ENCODE measurements around the gene MYBPC3.

Gene MYBPC3

DNA sequence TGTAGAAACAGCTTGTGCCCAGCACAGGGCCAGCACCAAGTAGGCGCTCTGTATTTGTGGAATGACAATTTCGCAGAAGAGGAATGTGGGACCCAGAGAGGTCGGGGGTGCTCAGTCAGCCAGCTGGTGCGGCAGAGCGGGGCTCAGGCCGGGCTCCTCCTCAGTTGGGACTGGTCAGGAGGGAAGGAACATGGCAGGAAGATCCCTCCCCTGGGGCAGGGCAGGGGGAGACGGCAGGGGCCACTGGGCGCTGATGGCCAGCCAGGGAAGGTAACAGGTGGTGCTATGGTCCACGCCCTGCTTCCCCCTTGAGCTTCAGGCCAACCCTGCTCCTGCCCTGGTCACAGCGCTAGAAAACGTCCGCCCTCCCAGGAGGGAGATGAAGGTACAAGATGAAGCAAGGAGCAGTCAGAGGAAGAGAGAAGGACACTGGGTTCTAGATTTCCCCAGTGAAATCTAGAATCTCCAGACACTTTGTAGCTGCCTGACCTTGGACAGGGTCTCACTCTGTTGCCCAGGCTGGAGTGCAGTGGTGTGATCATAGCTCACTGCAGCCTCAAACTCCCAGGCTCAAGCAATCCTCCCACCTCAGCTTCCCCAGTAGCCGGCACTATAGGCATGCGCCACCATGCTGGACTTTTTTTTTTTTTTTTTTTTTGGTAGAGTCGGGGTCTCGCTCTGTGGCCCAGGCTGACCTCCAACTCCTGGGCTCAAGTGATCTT lies 39.4 kb upstream of the MYBPC3 start:
- TF ChIP-seq POLR2AphosphoS5 (IDR thresholded peaks at IDR 0.05; ENCODE audit: low read depth, low read length) (no peak), SIN3A (IDR thresholded peaks at IDR 0.05; ENCODE audit: borderline replicate concordance, insufficient read depth, low read length) (no peak), TAF1 (IDR thresholded peaks at IDR 0.05; ENCODE audit: borderline replicate concordance, insufficient read depth, low read length) (no peak), FOXP2 (optimal IDR thresholded peaks at IDR 0.05; ENCODE audit: borderline replicate concordance, extremely low read depth, extremely low read length, insufficient read depth) (no peak)
- TF ChIP-seq, protein P1, sequence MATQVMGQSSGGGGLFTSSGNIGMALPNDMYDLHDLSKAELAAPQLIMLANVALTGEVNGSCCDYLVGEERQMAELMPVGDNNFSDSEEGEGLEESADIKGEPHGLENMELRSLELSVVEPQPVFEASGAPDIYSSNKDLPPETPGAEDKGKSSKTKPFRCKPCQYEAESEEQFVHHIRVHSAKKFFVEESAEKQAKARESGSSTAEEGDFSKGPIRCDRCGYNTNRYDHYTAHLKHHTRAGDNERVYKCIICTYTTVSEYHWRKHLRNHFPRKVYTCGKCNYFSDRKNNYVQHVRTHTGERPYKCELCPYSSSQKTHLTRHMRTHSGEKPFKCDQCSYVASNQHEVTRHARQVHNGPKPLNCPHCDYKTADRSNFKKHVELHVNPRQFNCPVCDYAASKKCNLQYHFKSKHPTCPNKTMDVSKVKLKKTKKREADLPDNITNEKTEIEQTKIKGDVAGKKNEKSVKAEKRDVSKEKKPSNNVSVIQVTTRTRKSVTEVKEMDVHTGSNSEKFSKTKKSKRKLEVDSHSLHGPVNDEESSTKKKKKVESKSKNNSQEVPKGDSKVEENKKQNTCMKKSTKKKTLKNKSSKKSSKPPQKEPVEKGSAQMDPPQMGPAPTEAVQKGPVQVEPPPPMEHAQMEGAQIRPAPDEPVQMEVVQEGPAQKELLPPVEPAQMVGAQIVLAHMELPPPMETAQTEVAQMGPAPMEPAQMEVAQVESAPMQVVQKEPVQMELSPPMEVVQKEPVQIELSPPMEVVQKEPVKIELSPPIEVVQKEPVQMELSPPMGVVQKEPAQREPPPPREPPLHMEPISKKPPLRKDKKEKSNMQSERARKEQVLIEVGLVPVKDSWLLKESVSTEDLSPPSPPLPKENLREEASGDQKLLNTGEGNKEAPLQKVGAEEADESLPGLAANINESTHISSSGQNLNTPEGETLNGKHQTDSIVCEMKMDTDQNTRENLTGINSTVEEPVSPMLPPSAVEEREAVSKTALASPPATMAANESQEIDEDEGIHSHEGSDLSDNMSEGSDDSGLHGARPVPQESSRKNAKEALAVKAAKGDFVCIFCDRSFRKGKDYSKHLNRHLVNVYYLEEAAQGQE (IDR thresholded peaks at IDR 0.05; ENCODE audit: insufficient read depth in 1 of 2, low read depth in 2 of 2, low read length in 2 of 2), result no peak

DNA sequence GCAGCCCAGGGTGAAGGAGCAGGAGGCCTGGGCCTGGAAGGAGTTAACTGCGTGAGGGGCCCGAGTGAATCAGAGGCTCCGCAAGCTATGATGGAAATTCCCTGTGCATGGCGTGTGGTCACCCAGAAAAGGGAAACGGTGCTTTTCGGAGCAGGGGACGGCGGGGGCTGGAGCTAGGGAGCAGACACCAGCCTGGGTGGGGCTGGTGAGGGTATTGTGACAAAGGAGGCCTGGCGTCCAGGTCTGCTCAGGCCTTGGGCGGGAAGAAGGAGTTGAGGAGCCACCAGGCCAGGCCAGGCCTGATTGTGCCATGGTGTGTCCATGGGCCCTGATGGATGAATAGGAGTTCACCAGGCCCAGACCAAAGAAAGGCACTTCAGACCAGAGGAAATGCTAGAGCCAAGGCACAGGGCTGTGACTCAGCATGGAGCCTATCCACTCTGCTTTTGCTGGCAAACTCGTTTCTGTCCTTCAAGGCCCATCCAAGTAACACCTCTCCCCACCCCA lies 38.6 kb upstream of the MYBPC3 start:
- no peak for TF ChIP-seq TAF1 (IDR thresholded peaks at IDR 0.05; ENCODE audit: borderline replicate concordance, insufficient read depth, low read length)
- TF ChIP-seq, protein P1 (IDR thresholded peaks at IDR 0.05; ENCODE audit: insufficient read depth in 1 of 2, low read depth in 2 of 2, low read length in 2 of 2), result no peak

DNA sequence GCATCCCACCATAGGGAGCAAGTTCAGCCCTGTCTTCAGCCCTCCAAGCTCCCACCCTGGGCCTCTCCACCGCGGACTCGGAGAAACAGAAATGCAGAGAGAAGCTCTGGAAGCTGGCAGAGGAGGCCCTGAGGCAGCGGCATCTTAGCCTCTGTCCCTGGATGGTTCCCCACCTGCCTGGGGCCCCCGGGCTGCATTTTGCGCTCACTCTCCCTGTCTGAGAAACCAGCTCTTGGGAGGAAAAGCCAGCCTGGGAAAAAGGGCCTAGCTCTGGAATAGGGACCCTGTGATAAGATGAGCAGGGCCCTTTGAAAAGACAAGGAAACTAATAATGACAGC lies 37.9 kb upstream of the MYBPC3 start:
- TF ChIP-seq, protein P1 (IDR thresholded peaks at IDR 0.05; ENCODE audit: insufficient read depth in 1 of 2, low read depth in 2 of 2, low read length in 2 of 2), result no peak
- no peak for TF ChIP-seq POLR2AphosphoS5 (IDR thresholded peaks at IDR 0.05; ENCODE audit: low read depth, low read length)
- TF ChIP-seq SIN3A (IDR thresholded peaks at IDR 0.05; ENCODE audit: borderline replicate concordance, insufficient read depth, low read length), result no peak
- TF ChIP-seq TAF1 (IDR thresholded peaks at IDR 0.05; ENCODE audit: borderline replicate concordance, insufficient read depth, low read length), result no peak
- no peak for TF ChIP-seq FOXP2 (optimal IDR thresholded peaks at IDR 0.05; ENCODE audit: borderline replicate concordance, extremely low read depth, extremely low read length, insufficient read depth)

DNA sequence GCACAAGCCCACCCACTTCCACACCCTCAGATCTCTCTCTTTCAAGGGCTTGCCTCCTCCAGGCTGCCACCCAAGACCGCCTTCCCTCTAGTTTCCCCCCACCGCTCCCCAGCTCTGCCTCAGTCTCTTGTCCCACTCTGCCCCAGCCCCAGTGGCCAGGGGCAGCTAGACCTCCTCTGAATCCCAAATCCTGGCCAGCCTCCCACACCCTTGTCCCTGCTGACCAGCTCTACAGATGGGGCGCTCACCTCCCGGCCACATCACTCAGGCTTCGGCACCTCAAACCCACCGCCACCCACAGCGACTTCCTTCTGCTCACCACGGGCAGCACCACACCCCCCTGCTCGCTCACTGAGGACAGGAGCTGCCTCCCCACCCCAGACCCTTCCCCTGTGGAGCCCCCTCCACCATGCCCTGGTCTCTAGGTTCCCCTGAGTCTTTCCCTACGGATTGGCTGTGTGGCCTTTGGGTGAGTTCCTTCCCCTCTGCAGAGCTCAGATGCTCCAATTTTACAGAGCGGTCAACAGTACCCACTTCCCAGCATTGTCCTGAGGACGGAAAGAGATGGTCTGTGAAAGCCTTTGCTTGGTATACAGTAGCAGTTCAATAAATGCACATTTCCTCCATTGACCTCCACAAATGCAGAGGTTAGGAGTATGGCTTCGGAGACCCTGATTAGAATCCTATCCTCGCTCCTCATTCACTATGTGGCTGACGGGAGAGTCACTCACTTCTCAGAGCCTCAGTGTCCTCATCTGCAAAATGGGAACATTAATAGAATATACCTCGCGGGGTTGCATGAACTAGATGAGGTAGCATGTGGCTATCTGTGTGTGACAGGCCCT lies 37.3 kb upstream of the MYBPC3 start:
- no peak for TF ChIP-seq TAF1 (IDR thresholded peaks at IDR 0.05; ENCODE audit: borderline replicate concordance, insufficient read depth, low read length)
- TF ChIP-seq, protein P1 (IDR thresholded peaks at IDR 0.05; ENCODE audit: insufficient read depth in 1 of 2, low read depth in 2 of 2, low read length in 2 of 2), result no peak
- no peak for TF ChIP-seq POLR2AphosphoS5 (IDR thresholded peaks at IDR 0.05; ENCODE audit: low read depth, low read length)
- no peak for TF ChIP-seq FOXP2 (optimal IDR thresholded peaks at IDR 0.05; ENCODE audit: borderline replicate concordance, extremely low read depth, extremely low read length, insufficient read depth)
- no peak for TF ChIP-seq SIN3A (IDR thresholded peaks at IDR 0.05; ENCODE audit: borderline replicate concordance, insufficient read depth, low read length)
